ENCODE data around the gene NCL.

NCL gene, protein sequence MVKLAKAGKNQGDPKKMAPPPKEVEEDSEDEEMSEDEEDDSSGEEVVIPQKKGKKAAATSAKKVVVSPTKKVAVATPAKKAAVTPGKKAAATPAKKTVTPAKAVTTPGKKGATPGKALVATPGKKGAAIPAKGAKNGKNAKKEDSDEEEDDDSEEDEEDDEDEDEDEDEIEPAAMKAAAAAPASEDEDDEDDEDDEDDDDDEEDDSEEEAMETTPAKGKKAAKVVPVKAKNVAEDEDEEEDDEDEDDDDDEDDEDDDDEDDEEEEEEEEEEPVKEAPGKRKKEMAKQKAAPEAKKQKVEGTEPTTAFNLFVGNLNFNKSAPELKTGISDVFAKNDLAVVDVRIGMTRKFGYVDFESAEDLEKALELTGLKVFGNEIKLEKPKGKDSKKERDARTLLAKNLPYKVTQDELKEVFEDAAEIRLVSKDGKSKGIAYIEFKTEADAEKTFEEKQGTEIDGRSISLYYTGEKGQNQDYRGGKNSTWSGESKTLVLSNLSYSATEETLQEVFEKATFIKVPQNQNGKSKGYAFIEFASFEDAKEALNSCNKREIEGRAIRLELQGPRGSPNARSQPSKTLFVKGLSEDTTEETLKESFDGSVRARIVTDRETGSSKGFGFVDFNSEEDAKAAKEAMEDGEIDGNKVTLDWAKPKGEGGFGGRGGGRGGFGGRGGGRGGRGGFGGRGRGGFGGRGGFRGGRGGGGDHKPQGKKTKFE

GRCh38 chr2:231463698-231464575 is at the start of gene NCL:
Gene NCL, minus strand, starts transcription at chr2:231464484. Its CDS starts 131 bp downstream, at chr2:231464353.
- TF ChIP-seq, protein P1, sequence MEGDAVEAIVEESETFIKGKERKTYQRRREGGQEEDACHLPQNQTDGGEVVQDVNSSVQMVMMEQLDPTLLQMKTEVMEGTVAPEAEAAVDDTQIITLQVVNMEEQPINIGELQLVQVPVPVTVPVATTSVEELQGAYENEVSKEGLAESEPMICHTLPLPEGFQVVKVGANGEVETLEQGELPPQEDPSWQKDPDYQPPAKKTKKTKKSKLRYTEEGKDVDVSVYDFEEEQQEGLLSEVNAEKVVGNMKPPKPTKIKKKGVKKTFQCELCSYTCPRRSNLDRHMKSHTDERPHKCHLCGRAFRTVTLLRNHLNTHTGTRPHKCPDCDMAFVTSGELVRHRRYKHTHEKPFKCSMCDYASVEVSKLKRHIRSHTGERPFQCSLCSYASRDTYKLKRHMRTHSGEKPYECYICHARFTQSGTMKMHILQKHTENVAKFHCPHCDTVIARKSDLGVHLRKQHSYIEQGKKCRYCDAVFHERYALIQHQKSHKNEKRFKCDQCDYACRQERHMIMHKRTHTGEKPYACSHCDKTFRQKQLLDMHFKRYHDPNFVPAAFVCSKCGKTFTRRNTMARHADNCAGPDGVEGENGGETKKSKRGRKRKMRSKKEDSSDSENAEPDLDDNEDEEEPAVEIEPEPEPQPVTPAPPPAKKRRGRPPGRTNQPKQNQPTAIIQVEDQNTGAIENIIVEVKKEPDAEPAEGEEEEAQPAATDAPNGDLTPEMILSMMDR (IDR thresholded peaks at IDR 0.05; ENCODE audit: low read depth, low read length), result no peak
- peak; percentile 95 for DNase-seq (ENCODE audit: extremely low read depth, low read depth)

- DNase-seq (ENCODE audit: extremely low read depth, low read depth), result no peak
These were observed 49.5 kb upstream of the NCL start for GRCh38 chr2:231513746-231514224.

DNA sequence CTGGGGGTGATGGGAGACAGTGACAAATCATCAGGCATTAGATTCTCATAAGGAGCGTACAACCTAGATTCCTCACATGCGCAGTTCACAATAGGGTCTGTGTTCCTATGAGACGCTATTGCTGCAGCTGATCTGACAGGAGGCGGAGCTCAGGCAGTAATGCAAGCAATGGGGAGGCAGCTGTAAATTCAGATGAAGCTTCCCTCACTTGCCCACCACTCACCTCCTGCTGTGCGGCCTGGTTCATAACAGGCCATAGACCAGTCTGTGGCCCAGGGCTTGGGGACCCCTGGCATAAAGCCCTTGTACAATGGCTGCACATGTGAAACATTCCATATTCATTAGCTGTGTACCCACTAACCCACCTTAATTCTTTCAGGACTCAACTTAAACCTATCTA is 47.9 kb upstream of the NCL start:
- no peak for DNase-seq (ENCODE audit: extremely low read depth, low read depth)
- TF ChIP-seq, protein P1 (IDR thresholded peaks at IDR 0.05; ENCODE audit: low read depth, low read length), result no peak

More at GRCh38 chr2:231513746-231514224, 49.5 kb upstream of the NCL start:
- TF ChIP-seq, protein P1 (IDR thresholded peaks at IDR 0.05; ENCODE audit: low read depth, low read length), result no peak

DNA sequence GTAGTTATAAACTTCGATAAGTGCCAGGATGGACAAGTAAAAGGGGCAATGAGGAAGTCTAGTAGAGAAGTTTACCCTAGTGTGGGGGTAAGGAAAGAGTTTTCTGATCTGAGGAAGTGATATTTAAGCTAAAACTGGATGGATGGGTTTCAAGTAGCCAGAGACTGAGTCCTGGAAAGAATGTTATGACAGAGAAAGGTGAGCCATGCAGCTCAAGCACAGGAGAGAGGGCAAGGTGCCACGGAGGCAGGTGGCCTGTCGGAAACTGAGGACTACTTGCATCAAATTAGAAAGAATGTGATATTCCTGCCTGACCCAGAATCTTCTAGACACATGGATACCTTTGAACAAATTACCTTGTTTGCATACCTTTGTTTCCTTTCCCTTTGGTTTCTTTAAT is 39.5 kb upstream of the NCL start:
- no peak for DNase-seq (ENCODE audit: extremely low read depth, low read depth)
- TF ChIP-seq, protein P1 (IDR thresholded peaks at IDR 0.05; ENCODE audit: low read depth, low read length), result no peak

- TF ChIP-seq, protein P1 (IDR thresholded peaks at IDR 0.05; ENCODE audit: low read depth, low read length), result no peak
- no peak for DNase-seq (ENCODE audit: extremely low read depth, low read depth)
These were observed 38.3 kb upstream of the NCL start for GRCh38 chr2:231502596-231502995.

- TF ChIP-seq, protein P1 (IDR thresholded peaks at IDR 0.05; ENCODE audit: low read depth, low read length), result no peak
- no peak for DNase-seq (ENCODE audit: extremely low read depth, low read depth)
These were observed 33.4 kb upstream of the NCL start for GRCh38 chr2:231497651-231498050.
